Gastroesophageal sphincter (tissue), 2 donors: ENCODE measurements around the gene CNGA3.

Experiments
- POLR2A ChIP-seq, 2 donors: fragments of 450-650 bp; IDR thresholded peaks; one replicate each; pipeline ENCODE4 v1.6.1; 2017; ENCODE audit warnings: antibody characterized with exemption in 2 of 2, mild to moderate bottlenecking in 2 of 2, moderate library complexity in 1 of 2
- POLR2AphosphoS5 ChIP-seq: sonication (generic); formaldehyde crosslinking; IDR thresholded peaks from one replicate; pipeline ENCODE4 v1.6.1; 2017; ENCODE audit warnings: antibody characterized with exemption

GRCh38 chr2:98298683-98299164 lies 47.5 kb upstream of the CNGA3 start:
- TF ChIP-seq POLR2A (IDR thresholded peaks at IDR 0.05) (no peak), POLR2AphosphoS5 (no peak)
